HepG2 (cell line): ENCODE results near the gene TP53I3. TPM values are rescaled to one million over a fixed set of nuclear protein-coding genes. Genes with fewer than 3 reads are reported as not detected.
A peak's percentile ranks its signal among the peaks of the same experiment; 100 is the strongest.

Experiments
- FOXJ3 ChIP-seq: sonication (generic); formaldehyde crosslinking; IDR thresholded peaks from 2 replicates; pipeline ENCODE4 v1.4.0; 2020; ENCODE audit warnings: missing genetic modification reagents, mild to moderate bottlenecking, borderline replicate concordance
- GMEB1 ChIP-seq: sonication (generic); formaldehyde crosslinking; IDR thresholded peaks from 2 replicates; pipeline ENCODE4 v1.5.1; 2020; ENCODE audit warnings: missing genetic modification reagents, mild to moderate bottlenecking, borderline replicate concordance
- KLF12 ChIP-seq: sonication (generic); formaldehyde crosslinking; IDR thresholded peaks from 2 replicates; pipeline ENCODE4 v1.4.0; 2020; ENCODE audit warnings: missing genetic modification reagents, borderline replicate concordance
- NKX3-1 ChIP-seq: sonication (generic); formaldehyde crosslinking; IDR thresholded peaks from 2 replicates; pipeline ENCODE4 v1.5.0; 2020; ENCODE audit warnings: missing genetic modification reagents
- ONECUT2 ChIP-seq: sonication (generic); formaldehyde crosslinking; IDR thresholded peaks from 2 replicates; pipeline ENCODE4 v1.4.0; 2020; ENCODE audit warnings: missing genetic modification reagents
- PAWR ChIP-seq: sonication (generic); formaldehyde crosslinking; IDR thresholded peaks from 2 replicates; pipeline ENCODE4 v1.4.0; 2020; ENCODE audit warnings: missing genetic modification reagents, mild to moderate bottlenecking, borderline replicate concordance
- PRMT3 ChIP-seq: sonication (generic); formaldehyde crosslinking; IDR thresholded peaks from 2 replicates; pipeline ENCODE4 v1.8.1; 2022; ENCODE audit warnings: low read depth, mild to moderate bottlenecking, moderate library complexity, missing genetic modification reagents, borderline replicate concordance
- SKIL ChIP-seq: sonication (generic); formaldehyde crosslinking; IDR thresholded peaks from 2 replicates; pipeline ENCODE4 v1.8.0; 2022; ENCODE audit warnings: missing genetic modification reagents, mild to moderate bottlenecking, moderate library complexity, borderline replicate concordance
- SMARCC2 ChIP-seq: fragments of 450-650 bp; IDR thresholded peaks from 2 replicates; pipeline ENCODE4 v1.6.1; 2017; ENCODE audit warnings: antibody characterized with exemption, mild to moderate bottlenecking
- SMYD3 ChIP-seq: sonication (generic); formaldehyde crosslinking; IDR thresholded peaks from 2 replicates; pipeline ENCODE4 v1.8.1; 2023; ENCODE audit warnings: mild to moderate bottlenecking, missing genetic modification reagents
- SP140L ChIP-seq: sonication (generic); formaldehyde crosslinking; IDR thresholded peaks from 2 replicates; pipeline ENCODE4 v1.4.0; 2020; ENCODE audit warnings: missing genetic modification reagents, borderline replicate concordance
- TAF15 ChIP-seq: fragments of 200-400 bp; formaldehyde crosslinking; IDR thresholded peaks from one replicate; pipeline ENCODE4 v1.6.1; 2018; ENCODE audit warnings: mild to moderate bottlenecking, low read depth, low read length; ENCODE audit not compliant: poor library complexity, severe bottlenecking
- TMF1 ChIP-seq: sonication (generic); formaldehyde crosslinking; IDR thresholded peaks from 2 replicates; pipeline ENCODE4 v1.8.1; 2022; ENCODE audit warnings: low read depth, missing genetic modification reagents
- UBTF ChIP-seq: sonication (generic); formaldehyde crosslinking; IDR thresholded peaks from 2 replicates; pipeline ENCODE4 v1.4.0; 2020; ENCODE audit warnings: mild to moderate bottlenecking, missing genetic modification reagents
- ZBTB8A ChIP-seq: sonication (generic); formaldehyde crosslinking; IDR thresholded peaks from 2 replicates; pipeline ENCODE4 v1.4.0; 2020; ENCODE audit warnings: mild to moderate bottlenecking, low read depth, missing genetic modification reagents, borderline replicate concordance
- ZNF224 ChIP-seq: sonication (generic); formaldehyde crosslinking; IDR thresholded peaks from 2 replicates; pipeline ENCODE4 v1.5.0; 2020; ENCODE audit warnings: mild to moderate bottlenecking, missing genetic modification reagents
- ZNF414 ChIP-seq: sonication (generic); formaldehyde crosslinking; IDR thresholded peaks from 2 replicates; pipeline ENCODE4 v1.5.0; 2020; ENCODE audit warnings: missing genetic modification reagents
- ZNF460 ChIP-seq: sonication (generic); formaldehyde crosslinking; IDR thresholded peaks from 2 replicates; pipeline ENCODE4 v1.5.1; 2020; ENCODE audit warnings: missing genetic modification reagents, mild to moderate bottlenecking, borderline replicate concordance
- ZNF557 ChIP-seq: sonication (generic); formaldehyde crosslinking; IDR thresholded peaks from 2 replicates; pipeline ENCODE4 v1.4.0; 2020; ENCODE audit warnings: missing genetic modification reagents
- ZNF570 ChIP-seq: sonication (generic); formaldehyde crosslinking; IDR thresholded peaks from 2 replicates; pipeline ENCODE4 v1.4.0; 2020; ENCODE audit warnings: mild to moderate bottlenecking, missing genetic modification reagents, borderline replicate concordance
- ZNF615 ChIP-seq: sonication (generic); formaldehyde crosslinking; IDR thresholded peaks from 2 replicates; pipeline ENCODE4 v1.5.0; 2020; ENCODE audit warnings: mild to moderate bottlenecking, missing genetic modification reagents, borderline replicate concordance
- polyA plus RNA-seq, 8 experiments: library from polyadenylated mRNA; depleted of rRNA in 3 of 8; stranded (reverse) in 7 of 8; unstranded in 1 of 8; fragments of >200 nt; fragmentation: Illumina TruSeq in 4 of 8; extraction: Trizol in 4 of 8; gene quantifications; 2 replicates each; pipeline versions ENCODE4 v1.2.1 to v1.2.3, GENCODE V29; 2011 to 2016; ENCODE audit warnings: low read depth in 4 of 8, missing spikeins in 1 of 8, mixed read lengths in 1 of 8; ENCODE audit not compliant: insufficient read depth in 1 of 8
- total RNA-seq, 5 experiments: library from RNA; depleted of rRNA; stranded (reverse); fragments of >200 nt; fragmentation: Illumina TruSeq; extraction: Trizol; gene quantifications; 2 replicates each; pipeline ENCODE4 v1.2.3, GENCODE V29; 2016; ENCODE audit warnings: low read depth in 1 of 5

TP53I3 gene
- total and polyA plus RNA-seq, 2 of the 13 experiments (the other 11 are each of a cell fraction or from before 2014, with no cell fraction given) = 25.0 to 44.1 TPM

- TF ChIP-seq GMEB1 (CRISPR knock-in tag) (peak; percentile 59; the same call in 1 of the 2 replicates), ONECUT2 (CRISPR knock-in tag) (no peak), ZNF615 (CRISPR knock-in tag) (no peak), ZNF557 (CRISPR knock-in tag) (no peak; the same call in 1 of the 2 replicates), UBTF (CRISPR knock-in tag) (peak; percentile 57), FOXJ3 (CRISPR knock-in tag) (peak; percentile 28; the same call in 1 of the 2 replicates), NKX3-1 (CRISPR knock-in tag) (0 out of 2 replicates have a peak, but pooled peaks have one; percentile 57), SMARCC2 (no peak), ZNF460 (CRISPR knock-in tag) (no peak), SP140L (CRISPR knock-in tag) (no peak), KLF12 (no peak), TMF1 (CRISPR knock-in tag) (no peak), SKIL (CRISPR knock-in tag) (no peak), ZNF570 (no peak), ZNF224 (CRISPR knock-in tag) (no peak), TAF15 (peak; percentile 53), PRMT3 (CRISPR knock-in tag) (no peak), ZNF414 (CRISPR knock-in tag) (no peak), PAWR (CRISPR knock-in tag) (no peak), SMYD3 (no peak), ZBTB8A (CRISPR knock-in tag) (no peak)
Measured at GRCh38 chr2:24046930-24047702, 37.5 kb downstream of the TP53I3 start, which contains the start of gene WDCP (continued).
